K562 (cell line): Measurements from ENCODE around the gene SH3BP5L. TPM values are rescaled to one million over a fixed set of nuclear protein-coding genes. Genes with fewer than 3 reads are reported as not detected.

Experiments
- CHD7 ChIP-seq: fragments of 200-600 bp; sonication (generic); IDR thresholded peaks from one replicate; pipeline ENCODE4 v1.6.1; 2012; ENCODE audit warnings: mild to moderate bottlenecking, low read depth, low read length, inconsistent platforms
- ESRRB ChIP-seq: fragments of 250-450 bp; sonication (Bioruptor Pico); IDR thresholded peaks from 2 replicates; pipeline ENCODE4 v1.5.0; 2020; ENCODE audit warnings: mild to moderate bottlenecking, moderate library complexity, borderline replicate concordance
- ETV5 ChIP-seq: sonication (generic); formaldehyde crosslinking; IDR thresholded peaks from 2 replicates; pipeline ENCODE4 v1.4.0; 2020; ENCODE audit warnings: low read depth, mild to moderate bottlenecking, missing genetic modification reagents
- MEF2D ChIP-seq: conservative IDR thresholded peaks from 2 replicates; pipeline ENCODE4 v1.6.1; 2016; ENCODE audit warnings: low read depth, missing genetic modification characterization, missing compliant biosample characterization
- NCOA4 ChIP-seq: fragments of 450-650 bp; IDR thresholded peaks from 2 replicates; pipeline ENCODE4 v1.6.1; 2018; ENCODE audit warnings: mild to moderate bottlenecking; ENCODE audit not compliant: partially characterized antibody
- NR2F6 ChIP-seq: fragments of 450-650 bp; formaldehyde crosslinking; IDR thresholded peaks from 2 replicates; pipeline ENCODE4 v1.4.0; 2020; ENCODE audit warnings: mild to moderate bottlenecking
- POLR2G ChIP-seq: fragments of 200-400 bp; formaldehyde crosslinking; IDR thresholded peaks from 2 replicates; pipeline ENCODE4 v1.6.1; 2017; ENCODE audit warnings: low read depth, mild to moderate bottlenecking, antibody characterized with exemption, low read length, moderate library complexity
- SMAD2 ChIP-seq: fragments of 150-350 bp; IDR thresholded peaks from 2 replicates; pipeline ENCODE4 v1.6.1; 2014; ENCODE audit warnings: low read depth, mild to moderate bottlenecking, low read length
- SMARCB1 ChIP-seq: IDR thresholded peaks from 2 replicates; pipeline ENCODE4 v1.6.1; 2011; ENCODE audit warnings: improper control_type of control experiment, low read depth; ENCODE audit not compliant: insufficient read length
- SRSF1 ChIP-seq: fragments of 200-400 bp; formaldehyde crosslinking; IDR thresholded peaks from 2 replicates; pipeline ENCODE4 v1.6.1; 2017; ENCODE audit warnings: mild to moderate bottlenecking, low read depth, low read length, moderate library complexity
- TCF3 ChIP-seq: sonication (generic); formaldehyde crosslinking; IDR thresholded peaks from 2 replicates; pipeline ENCODE4 v1.4.0; 2020; ENCODE audit warnings: mild to moderate bottlenecking, missing genetic modification reagents
- ZNF184 ChIP-seq: sonication (generic); formaldehyde crosslinking; IDR thresholded peaks from 2 replicates; pipeline ENCODE4 v1.5.0; 2020; ENCODE audit warnings: missing genetic modification reagents
- ZNF444 ChIP-seq: fragments of 250-450 bp; sonication (Bioruptor Pico); IDR thresholded peaks from 2 replicates; pipeline ENCODE4 v1.4.0; 2020; ENCODE audit warnings: mild to moderate bottlenecking, moderate library complexity
- ZNF583 ChIP-seq: fragments of 250-450 bp; sonication (Bioruptor Pico); IDR thresholded peaks from 2 replicates; pipeline ENCODE4 v1.4.0; 2020
- ZNF699 ChIP-seq: fragments of 250-450 bp; sonication (Bioruptor Pico); IDR thresholded peaks from 2 replicates; pipeline ENCODE4 v1.8.0; 2021; ENCODE audit warnings: mild to moderate bottlenecking, moderate library complexity; ENCODE audit not compliant: insufficient replicate concordance
- ZNF830 ChIP-seq: fragments of 250-450 bp; sonication (Bioruptor Pico); IDR thresholded peaks from 2 replicates; pipeline ENCODE4 v1.5.0; 2021; ENCODE audit warnings: mild to moderate bottlenecking
- polyA plus RNA-seq, 8 experiments: library from polyadenylated mRNA; depleted of rRNA in 4 of 8; stranded (reverse) in 5 of 8; unstranded in 3 of 8; fragments of >200 nt; fragmentation: Nextera tagmentation in 2 of 8; fragmentation: Illumina TruSeq in 1 of 8; extraction: Ambion mirVana in 2 of 8; extraction: Trizol in 1 of 8; gene quantifications; 2 replicates each; pipeline versions ENCODE4 v1.2.1 to v1.2.3, GENCODE V29; 2011 to 2014; ENCODE audit warnings: inconsistent platforms in 1 of 8, missing spikeins in 1 of 8
- total RNA-seq, 7 experiments: library from RNA; depleted of rRNA in 6 of 7; stranded (reverse); fragments of >200 nt in 6 of 7; fragmentation: Illumina TruSeq in 2 of 7; extraction: Trizol in 2 of 7; gene quantifications; 2 replicates each; pipeline versions ENCODE4 v1.2.1 to v1.2.3, GENCODE V29; 2011 to 2021; ENCODE audit warnings: low replicate concordance in 1 of 7

Gene SH3BP5L
- total and polyA plus RNA-seq, 9 of the 15 experiments (the other 6 are each of a cell fraction or from before 2014, with no cell fraction given), result 1.9 to 26.5 (median 15.8) TPM

GRCh38 chr1:248872752-248873408 is 47.2 kb upstream of the SH3BP5L start (continued):
- no peak for TF ChIP-seq ZNF699 (CRISPR knock-in tag)
- no peak for TF ChIP-seq ZNF583 (CRISPR knock-in tag)
- TF ChIP-seq ZNF444 (CRISPR knock-in tag), result no peak
- TF ChIP-seq NCOA4, result no peak
- 0 out of 2 replicates have a peak, but pooled peaks have one; percentile 59 for TF ChIP-seq POLR2G
- TF ChIP-seq NR2F6, result no peak
- TF ChIP-seq ZNF184, result no peak
- TF ChIP-seq CHD7, result no peak
- TF ChIP-seq ESRRB (CRISPR knock-in tag), result no peak
- TF ChIP-seq TCF3 (CRISPR knock-in tag), result no peak
- TF ChIP-seq SRSF1, result no peak
- TF ChIP-seq MEF2D (tag), result peak; percentile 88
- no peak for TF ChIP-seq SMARCB1
- no peak for TF ChIP-seq ZNF830 (CRISPR knock-in tag)
- TF ChIP-seq ETV5, result no peak
- TF ChIP-seq SMAD2, result no peak
